ENCODE measurements around the gene TBC1D24.

The TBC1D24 gene

DNA sequence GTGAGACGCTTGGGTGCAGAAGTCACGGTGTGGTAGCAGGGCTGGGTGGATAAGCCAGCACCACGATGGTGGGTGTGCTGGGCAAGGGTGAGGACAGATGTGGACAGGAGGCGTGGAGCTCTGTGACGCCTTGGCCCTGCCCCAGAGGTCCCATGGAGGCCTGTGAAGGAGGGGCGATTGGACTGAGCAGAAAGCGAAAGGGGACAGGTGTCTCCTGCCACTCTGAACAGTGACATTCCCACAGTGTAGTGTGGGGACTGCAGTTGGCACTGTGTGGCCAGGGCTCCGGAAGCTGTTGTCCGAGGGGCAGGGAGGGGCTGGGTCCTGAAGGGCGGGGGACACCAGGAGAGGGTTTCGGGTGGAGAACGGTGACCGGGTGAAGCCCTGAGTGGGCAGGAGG, 7.3 kb downstream of the TBC1D24 start:
- Mint-ChIP-seq H3K27ac (no peak overlapping the region), H3K4me3 (no peak overlapping the region), H3K36me3 (no peaks in the 10 kb centered on the region), H3K9me3 (no peaks in the 10 kb centered on the region), H3K4me1 (peaks cover 23% of the 10 kb centered on the region), H3K27me3 (no peaks in the 10 kb centered on the region)
- no peak for ATAC-seq

DNA sequence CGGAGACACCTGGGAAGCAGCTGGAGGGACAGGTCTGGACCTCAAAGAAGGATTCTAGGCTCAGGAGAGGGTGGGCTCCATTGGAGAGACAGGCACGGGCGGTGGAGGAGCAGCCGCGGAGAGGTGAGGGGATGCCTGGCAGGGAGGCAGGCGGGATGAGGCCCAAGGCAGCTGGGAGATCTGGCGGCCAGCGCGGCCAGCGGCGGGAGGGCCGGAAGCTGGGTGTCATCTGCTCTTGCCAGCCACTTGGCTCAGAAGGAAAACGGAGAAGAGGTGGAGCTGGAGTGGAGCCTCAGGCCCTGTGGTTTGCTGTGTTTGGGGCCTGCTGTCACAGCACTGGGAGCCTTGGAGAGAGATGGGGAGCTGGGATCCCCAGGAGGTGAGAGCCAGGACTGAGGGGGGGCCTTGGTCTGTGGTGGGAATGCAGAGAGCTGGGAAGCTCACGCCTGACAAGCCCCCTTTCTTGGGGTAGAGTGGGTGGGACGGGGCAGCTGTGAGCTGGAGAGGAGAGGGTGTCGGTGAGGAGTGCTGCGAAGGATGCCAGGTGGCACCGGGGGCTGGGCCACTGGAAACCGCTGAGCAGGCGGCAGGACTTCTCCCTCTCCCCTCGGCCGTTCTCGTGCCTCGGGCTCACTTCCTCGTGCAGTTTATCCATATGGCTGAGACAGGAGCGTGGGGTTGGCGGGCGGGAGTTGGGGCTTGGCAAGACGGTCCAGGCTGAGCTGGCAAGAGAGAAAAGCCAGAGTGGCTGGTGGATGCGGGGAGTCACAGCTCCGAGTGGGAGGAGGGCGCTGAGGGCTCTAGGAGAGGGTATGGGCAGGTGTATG, 8.0 kb downstream of the TBC1D24 start:
- Mint-ChIP-seq H3K27ac (no peak overlapping the region), H3K27me3 (no peaks in the 10 kb centered on the region), H3K4me1 (peaks cover 23% of the 10 kb centered on the region), H3K9me3 (no peaks in the 10 kb centered on the region), H3K4me3 (no peak overlapping the region), H3K36me3 (no peaks in the 10 kb centered on the region)
- ATAC-seq = no peak

DNA sequence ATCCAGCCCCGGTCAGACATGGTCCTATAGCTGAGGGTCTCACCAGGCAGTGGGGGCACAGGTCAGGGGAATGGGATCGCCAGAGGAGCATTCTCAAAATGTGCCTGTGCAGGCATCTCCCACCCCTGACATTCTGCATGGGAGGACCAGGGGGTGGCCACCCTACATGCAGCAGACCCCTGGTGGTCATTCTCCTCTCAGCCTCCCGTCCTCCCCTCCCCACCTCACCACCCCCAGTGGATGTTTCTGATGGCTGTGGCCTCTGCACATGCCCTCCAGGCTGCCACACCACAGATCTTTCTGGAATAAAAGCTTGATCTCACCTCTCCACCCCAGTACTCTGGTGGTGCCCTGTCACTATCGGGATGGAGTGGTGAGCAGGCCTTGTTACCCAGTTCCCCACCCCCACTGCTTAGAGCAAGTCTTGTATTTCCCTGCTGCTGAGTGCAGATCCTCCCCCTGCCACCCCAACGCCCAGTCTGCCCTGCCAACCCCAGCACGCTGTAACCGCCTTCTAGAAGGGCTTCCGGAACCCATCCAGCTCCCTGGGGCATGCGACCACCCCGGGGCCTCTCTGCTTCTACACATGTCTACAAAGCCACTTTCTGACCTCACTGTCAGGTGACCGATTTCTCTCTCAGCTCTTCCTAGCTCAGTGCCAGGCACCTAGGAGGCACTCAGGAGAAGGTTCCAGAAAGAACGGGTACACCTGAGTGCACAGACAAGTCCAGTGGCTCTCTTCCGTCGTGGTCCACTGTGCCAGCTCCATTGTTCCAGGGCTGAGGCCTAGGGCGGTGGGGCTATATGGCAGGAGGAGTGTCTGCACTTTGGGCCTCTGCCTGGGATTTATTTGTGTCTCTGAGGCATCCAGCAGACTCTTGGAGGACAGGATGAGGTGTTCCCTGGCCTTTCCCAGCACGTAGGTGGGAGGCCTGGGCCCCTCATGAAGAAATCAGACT, 9.3 kb downstream of the TBC1D24 start:
- no peaks in the 10 kb centered on the region for H3K9me3 Mint-ChIP-seq
- no peak for ATAC-seq
- no peaks in the 10 kb centered on the region for H3K27me3 Mint-ChIP-seq
- H3K27ac Mint-ChIP-seq = no peak overlapping the region
- peaks cover 19% of the 10 kb centered on the region for H3K4me1 Mint-ChIP-seq
- H3K4me3 Mint-ChIP-seq = no peak overlapping the region
- no peaks in the 10 kb centered on the region for H3K36me3 Mint-ChIP-seq

DNA sequence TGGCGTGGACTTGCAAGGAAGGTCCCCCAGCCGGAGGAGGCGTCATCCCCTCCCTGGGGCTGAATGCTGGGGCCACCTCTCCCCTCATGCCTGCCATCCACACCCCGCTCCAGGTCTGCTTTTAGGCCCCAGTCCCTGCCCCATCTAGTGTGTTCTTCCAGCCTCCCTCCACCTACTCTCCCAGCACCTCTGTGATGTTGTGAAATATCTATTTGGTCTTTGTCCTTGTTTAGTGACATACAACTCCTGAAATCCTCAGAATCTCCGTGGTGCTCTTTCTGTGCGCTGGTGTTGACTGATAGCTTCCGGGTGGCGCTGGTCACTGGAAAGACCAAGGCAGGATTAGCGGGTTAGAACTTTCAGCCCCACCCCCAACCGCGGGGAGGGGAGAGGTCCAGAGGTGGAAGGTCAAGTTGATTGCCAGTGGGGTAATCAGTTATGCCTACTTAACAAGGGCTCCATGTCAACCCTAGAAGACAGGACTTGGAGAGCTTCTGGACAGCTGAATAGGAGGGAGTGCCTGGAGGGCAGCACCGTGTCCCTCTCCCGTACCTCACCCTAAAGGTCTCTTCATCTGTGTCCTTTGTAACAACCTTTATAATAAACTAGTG, 10.1 kb downstream of the TBC1D24 start:
- Mint-ChIP-seq H3K27ac (no peak overlapping the region), H3K9me3 (no peaks in the 10 kb centered on the region), H3K4me1 (peaks cover 19% of the 10 kb centered on the region), H3K36me3 (no peaks in the 10 kb centered on the region), H3K27me3 (no peaks in the 10 kb centered on the region), H3K4me3 (no peak overlapping the region)
- no peak for ATAC-seq

DNA sequence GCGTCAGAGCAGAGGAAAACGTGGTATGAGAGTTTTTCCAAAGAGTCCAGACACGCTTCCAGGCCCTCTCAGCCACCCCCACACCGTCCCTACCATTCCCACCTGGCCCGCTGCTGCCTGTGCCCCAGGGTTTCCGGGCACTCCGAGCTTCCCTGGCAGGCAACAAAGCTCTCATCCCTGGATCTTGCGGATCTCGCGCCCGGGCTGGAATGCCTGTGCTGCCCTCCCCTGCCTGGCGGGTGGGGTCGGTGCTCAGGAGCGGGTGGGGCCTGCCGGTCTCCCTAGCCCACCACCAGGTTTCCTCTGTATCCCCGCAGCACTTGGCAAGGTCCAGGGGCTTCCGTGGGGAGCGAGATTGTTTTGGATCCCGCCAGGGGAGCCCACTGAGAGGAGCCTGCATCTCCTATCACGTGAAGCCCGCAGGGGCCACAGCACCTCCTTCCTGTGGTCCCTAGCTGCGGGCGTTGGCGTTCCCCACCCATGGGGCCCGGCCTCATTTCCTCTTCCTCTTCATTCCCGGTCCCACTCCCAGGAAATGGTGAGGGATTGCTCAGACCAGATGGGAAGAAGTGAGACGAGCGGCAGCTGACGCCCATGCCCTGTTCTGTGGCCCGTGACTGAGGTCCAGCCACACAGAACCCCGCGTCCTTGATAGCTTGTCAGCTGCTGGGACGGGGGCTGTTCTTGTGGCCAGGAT, 11.0 kb downstream of the TBC1D24 start:
- Mint-ChIP-seq H3K4me3 (no peak overlapping the region), H3K27me3 (no peaks in the 10 kb centered on the region), H3K9me3 (no peaks in the 10 kb centered on the region), H3K4me1 (peaks cover 19% of the 10 kb centered on the region), H3K27ac (no peak overlapping the region), H3K36me3 (no peaks in the 10 kb centered on the region)
- no peak for ATAC-seq

DNA sequence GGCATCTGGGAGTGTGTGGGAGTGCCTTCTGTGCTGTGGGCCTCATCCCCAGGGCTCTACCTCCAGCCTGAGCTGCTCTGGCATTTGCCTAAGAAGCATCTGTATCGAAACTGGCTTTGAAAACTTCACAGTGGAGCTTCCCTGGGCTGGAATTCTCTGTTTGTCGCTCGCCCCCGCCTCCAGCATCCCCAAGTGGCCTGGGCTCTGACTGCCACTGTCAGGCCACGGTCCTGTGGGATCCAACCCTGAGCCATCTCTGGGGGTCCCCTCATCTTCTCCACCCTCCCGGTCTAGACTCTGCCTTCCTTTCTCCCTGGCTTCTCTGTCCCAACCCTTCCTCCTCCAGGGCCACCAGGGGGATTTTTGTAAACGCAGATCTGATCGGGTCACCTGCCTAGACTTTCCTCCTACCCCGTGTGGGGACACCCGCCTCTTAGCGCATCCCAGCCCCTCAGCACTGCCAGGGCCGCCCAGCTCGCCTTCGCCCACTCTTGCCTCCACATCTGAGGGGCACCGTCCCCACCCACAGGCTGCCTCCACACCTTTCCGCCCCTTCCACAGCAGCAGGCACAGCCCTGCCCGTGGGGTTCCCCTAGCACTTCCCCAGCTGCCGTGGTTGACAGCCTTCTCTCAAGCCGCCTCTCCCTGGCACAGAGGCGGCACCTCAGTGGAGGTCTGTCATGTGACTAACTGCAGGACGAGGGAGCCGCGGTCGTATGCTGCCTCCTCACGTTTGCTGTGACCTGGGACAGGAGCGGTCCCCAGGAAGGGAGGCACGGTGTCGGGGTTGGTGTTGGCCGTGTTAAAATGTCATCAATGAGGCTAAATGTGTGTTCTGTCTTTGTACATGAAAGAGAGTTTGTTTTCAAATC, 12.0 kb downstream of the TBC1D24 start:
- Mint-ChIP-seq H3K36me3 (no peaks in the 10 kb centered on the region), H3K4me3 (peak overlapping the region; percentile 62), H3K27me3 (no peaks in the 10 kb centered on the region), H3K4me1 (peaks cover 19% of the 10 kb centered on the region), H3K9me3 (no peaks in the 10 kb centered on the region), H3K27ac (peak overlapping the region; percentile 77)
- peak; percentile 96 for ATAC-seq

DNA sequence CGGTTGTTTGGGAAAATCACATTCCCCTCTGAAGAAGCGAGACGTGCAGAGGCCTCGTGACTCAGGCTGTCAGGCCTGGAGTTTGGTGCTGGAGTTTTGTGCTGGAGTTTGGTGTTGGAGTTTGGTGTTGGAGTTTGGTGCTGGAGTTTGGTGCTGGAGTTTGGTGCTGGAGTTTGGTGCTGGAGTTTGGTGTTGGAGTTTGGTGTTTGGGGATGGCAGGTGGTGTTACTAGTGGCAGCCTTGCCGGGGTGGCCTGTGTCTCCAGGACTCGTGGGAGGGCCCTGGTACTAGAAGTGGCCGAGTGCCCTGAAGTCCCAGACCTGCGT, 12.6 kb downstream of the TBC1D24 start:
- peak overlapping the region; percentile 77 for H3K27ac Mint-ChIP-seq
- no peaks in the 10 kb centered on the region for H3K36me3 Mint-ChIP-seq
- H3K27me3 Mint-ChIP-seq = no peaks in the 10 kb centered on the region
- H3K9me3 Mint-ChIP-seq = no peaks in the 10 kb centered on the region
- H3K4me1 Mint-ChIP-seq = peaks cover 19% of the 10 kb centered on the region
- ATAC-seq = no peak
- H3K4me3 Mint-ChIP-seq = peak overlapping the region; percentile 62

DNA sequence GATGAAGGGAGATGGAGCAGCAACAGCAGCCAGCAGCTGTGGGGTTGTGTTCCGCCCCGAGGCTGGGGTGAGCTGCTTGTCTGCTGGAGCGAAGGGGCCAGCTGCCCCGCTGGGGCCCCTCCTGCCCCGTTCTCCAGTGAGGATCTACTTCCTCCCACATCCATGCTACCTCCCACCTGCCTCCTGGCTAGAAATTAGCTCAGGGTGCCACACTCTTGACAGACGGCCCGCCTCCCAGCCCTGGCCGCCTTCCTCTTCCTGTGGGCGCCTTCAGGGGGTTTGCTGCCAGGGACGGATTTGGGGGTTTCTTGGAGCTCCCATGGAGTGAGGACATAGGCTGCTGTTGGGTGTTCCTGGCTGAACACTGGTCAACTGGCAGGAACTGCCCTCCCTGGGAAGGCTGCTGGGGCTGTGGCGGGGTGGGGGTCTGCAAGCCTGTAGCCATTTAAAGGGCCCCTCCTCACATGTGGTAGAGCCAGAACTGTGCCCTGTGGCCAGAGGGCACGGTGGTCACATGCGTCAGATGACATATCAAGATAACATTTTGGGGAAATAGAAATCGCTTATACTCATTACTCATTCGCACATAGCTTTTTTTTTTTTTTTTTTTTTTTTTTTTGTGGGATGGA, 13.1 kb downstream of the TBC1D24 start:
- peaks cover 19% of the 10 kb centered on the region for H3K4me1 Mint-ChIP-seq
- H3K9me3 Mint-ChIP-seq = no peaks in the 10 kb centered on the region
- H3K27ac Mint-ChIP-seq = peak overlapping the region; percentile 77
- no peak for ATAC-seq
- no peaks in the 10 kb centered on the region for H3K36me3 Mint-ChIP-seq
- no peak overlapping the region for H3K4me3 Mint-ChIP-seq
- H3K27me3 Mint-ChIP-seq = no peaks in the 10 kb centered on the region

DNA sequence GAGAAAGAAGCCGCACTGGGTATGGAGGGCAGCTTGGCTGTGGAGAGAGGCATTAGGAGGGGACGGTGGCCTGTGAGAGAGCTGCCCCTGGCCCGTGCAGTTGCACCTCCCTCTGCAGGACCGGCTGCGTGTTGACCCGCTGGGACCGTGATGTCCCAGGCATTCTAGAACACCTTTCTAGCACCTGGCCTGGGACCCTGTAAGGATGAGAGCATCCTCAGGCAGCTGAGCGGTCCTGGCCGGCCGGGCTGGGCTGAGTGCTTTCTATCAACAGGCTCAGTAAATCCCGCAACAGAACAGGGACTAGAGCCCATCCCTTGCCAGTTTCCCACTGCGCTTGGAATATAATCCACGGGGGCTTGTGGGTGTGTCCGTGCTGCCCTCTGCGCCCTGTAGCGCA, 14.7 kb downstream of the TBC1D24 start:
- no peak for ATAC-seq
- Mint-ChIP-seq H3K27me3 (no peaks in the 10 kb centered on the region), H3K4me3 (no peak overlapping the region), H3K27ac (no peak overlapping the region), H3K36me3 (no peaks in the 10 kb centered on the region), H3K4me1 (peaks cover 19% of the 10 kb centered on the region), H3K9me3 (no peaks in the 10 kb centered on the region)

DNA sequence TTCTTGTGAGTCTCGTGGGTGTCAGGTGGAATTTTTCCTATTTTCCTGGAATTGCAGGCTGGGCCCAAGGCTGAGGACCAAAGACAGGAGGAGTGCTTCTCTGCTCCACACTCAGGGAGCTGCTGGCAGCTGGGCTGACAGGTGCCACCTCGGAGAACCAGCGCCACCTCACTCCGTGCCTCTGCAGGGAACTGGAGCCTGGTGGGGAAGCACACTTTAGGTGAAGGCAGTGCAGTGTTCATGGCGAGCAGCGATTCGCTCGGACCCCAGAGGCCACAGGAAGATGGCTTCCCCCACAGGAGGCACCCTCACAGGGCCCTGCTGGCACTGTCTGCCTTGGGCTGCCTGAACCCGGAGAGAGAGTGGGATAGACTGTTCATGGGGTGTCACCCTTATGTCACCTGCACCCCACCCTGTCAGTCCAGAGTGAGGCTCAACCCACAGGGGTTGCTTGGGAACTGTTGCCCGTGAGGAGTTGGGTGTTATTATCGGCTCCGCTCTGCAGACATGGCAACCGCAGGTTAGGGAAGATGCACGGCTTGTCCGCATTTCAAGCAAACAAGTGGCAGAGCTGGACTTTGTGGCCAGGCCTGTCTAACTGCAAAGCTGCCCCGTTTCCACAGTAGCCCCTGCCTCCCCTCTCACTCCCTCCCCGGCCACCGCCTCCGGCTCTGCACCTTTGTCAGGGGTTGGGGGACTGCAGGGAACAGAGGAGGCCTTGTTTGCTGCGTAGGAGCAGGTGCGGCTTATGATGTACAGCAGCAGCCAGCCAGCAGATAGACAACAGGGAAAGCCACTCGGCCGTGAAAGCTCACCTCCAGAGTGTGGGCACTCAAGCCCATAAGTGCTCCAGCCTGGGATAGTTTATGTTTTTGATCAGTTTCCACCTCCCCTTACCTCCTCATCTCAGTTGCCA, 15.5 kb downstream of the TBC1D24 start:
- Mint-ChIP-seq H3K4me3 (no peak overlapping the region), H3K27ac (no peak overlapping the region), H3K4me1 (peaks cover 19% of the 10 kb centered on the region), H3K27me3 (no peaks in the 10 kb centered on the region), H3K9me3 (no peaks in the 10 kb centered on the region), H3K36me3 (no peaks in the 10 kb centered on the region)
- no peak for ATAC-seq

DNA sequence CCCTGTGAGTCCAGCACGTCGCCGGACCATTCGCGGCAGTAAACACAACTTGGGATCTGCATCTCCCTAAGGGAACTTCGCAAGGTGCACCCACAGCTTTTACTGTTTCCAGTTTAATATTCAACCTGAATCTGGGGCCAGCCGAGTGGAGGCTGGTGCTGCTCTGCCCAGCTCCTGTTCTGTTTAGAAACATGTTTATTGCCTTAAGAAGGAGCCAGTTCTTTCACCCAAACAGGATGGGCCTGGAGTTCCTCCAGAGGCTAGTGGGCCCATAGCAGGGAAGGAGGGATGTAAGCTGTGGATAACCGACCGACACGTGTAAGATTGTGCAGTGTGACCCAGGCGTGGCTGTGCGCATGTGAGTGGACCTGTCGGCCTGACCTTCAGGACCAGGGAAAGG, 17.4 kb downstream of the TBC1D24 start:
- no peak for ATAC-seq
- Mint-ChIP-seq H3K4me3 (no peak overlapping the region), H3K9me3 (no peaks in the 10 kb centered on the region), H3K27ac (no peak overlapping the region), H3K36me3 (peaks cover under 1% of the 10 kb centered on the region), H3K4me1 (peaks cover 7% of the 10 kb centered on the region), H3K27me3 (no peaks in the 10 kb centered on the region)

DNA sequence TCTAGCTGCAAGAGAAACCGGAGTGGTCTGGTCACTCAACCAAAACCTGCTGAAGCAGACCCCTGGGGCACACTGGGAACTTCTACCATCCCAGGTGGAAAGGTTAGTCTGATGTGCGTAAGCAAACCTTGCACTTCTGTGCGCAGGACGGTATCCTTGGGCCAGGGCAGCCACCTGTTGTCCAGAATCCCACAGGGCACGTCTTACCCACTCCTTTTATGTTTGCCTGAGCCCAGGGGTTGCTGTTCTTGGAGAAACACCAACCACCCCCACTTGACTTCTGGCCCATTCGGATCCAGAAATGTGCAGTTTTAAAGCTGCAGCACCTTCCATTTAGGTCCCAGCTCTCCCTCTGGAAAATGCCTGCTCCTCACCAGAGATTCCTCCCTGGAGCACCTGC, 18.7 kb downstream of the TBC1D24 start:
- H3K9me3 Mint-ChIP-seq = no peaks in the 10 kb centered on the region

DNA sequence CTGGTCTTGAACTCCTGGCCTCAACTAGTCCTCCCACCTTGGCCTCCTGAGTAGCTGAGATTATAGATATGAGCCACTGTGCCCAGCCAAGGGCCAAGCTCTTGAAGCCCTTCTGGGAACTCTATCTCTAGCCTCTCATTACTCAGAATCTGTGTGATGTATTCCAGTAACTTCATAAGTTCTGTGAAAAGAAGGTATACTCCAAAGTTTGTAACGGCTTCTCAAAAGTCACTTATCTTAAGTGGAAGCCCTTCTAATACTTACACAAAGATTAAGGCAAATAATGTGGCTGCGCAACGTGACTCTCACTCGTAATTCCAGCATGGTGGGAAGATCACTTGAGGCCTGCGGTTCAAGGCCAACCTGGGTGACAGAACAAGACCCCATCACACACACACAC, 19.7 kb downstream of the TBC1D24 start:
- Mint-ChIP-seq H3K36me3 (peaks cover 10% of the 10 kb centered on the region), H3K27me3 (no peaks in the 10 kb centered on the region), H3K27ac (no peak overlapping the region), H3K4me1 (no peaks in the 10 kb centered on the region), H3K9me3 (no peaks in the 10 kb centered on the region), H3K4me3 (no peak overlapping the region)
- no peak for ATAC-seq

More for the DNA sequence above, 18.7 kb downstream of the TBC1D24 start:
- no peaks in the 10 kb centered on the region for H3K4me1 Mint-ChIP-seq
- ATAC-seq = no peak
- H3K4me3 Mint-ChIP-seq = no peak overlapping the region
- no peaks in the 10 kb centered on the region for H3K27me3 Mint-ChIP-seq
- H3K36me3 Mint-ChIP-seq = peaks cover 10% of the 10 kb centered on the region
- no peak overlapping the region for H3K27ac Mint-ChIP-seq

All from stimulated activated memory B cell treated with anti-CD40 and anti-IgM and Interleukin-4, amounts not matched to agents 10 μg/mL and 1 μg/mL and 100 μg/mL, for 72 hours (primary cell).